ENCODE results near the gene FYB1.

The FYB1 gene

GRCh38 chr5:39172593-39172992 lies 46.8 kb downstream of the FYB1 start:
- H3K4me3 ChIP-seq (ENCODE audit: low read length) = no peak overlapping the region
- no peaks in the 10 kb centered on the region for H3K9me3 ChIP-seq (ENCODE audit: control insufficient read depth, insufficient read depth, low read length)
- no peak for DNase-seq (ENCODE audit: low read depth, low spot score)
- WGBS (ENCODE audit: insufficient coverage, insufficient read length) = no CpG with 5 or more reads among the region's 2 CpGs
- no peaks in the 10 kb centered on the region for H3K4me1 ChIP-seq (ENCODE audit: control insufficient read depth, insufficient read depth, low read length)
- no peaks in the 10 kb centered on the region for H3K36me3 ChIP-seq (ENCODE audit: control insufficient read depth, insufficient read depth, low read length)
- no peak overlapping the region for H3K27ac ChIP-seq (ENCODE audit: low read length)
- no peaks in the 10 kb centered on the region for H3K27me3 ChIP-seq (ENCODE audit: control insufficient read depth, insufficient read depth, low read length)

GRCh38 chr5:39171647-39172046 lies 47.7 kb downstream of the FYB1 start:
- Histone ChIP-seq H3K4me1 (ENCODE audit: control insufficient read depth, insufficient read depth, low read length) (no peaks in the 10 kb centered on the region), H3K36me3 (ENCODE audit: control insufficient read depth, insufficient read depth, low read length) (no peaks in the 10 kb centered on the region), H3K4me3 (ENCODE audit: low read length) (no peak overlapping the region), H3K27ac (ENCODE audit: low read length) (no peak overlapping the region), H3K27me3 (ENCODE audit: control insufficient read depth, insufficient read depth, low read length) (no peaks in the 10 kb centered on the region), H3K9me3 (ENCODE audit: control insufficient read depth, insufficient read depth, low read length) (no peaks in the 10 kb centered on the region)
- DNase-seq (ENCODE audit: low read depth, low spot score) = no peak
- no CpG with 5 or more reads among the region's 4 CpGs for WGBS (ENCODE audit: insufficient coverage, insufficient read length)

GRCh38 chr5:39169081-39169480 lies 50.3 kb downstream of the FYB1 start:
- no peaks in the 10 kb centered on the region for H3K9me3 ChIP-seq (ENCODE audit: control insufficient read depth, insufficient read depth, low read length)
- H3K27ac ChIP-seq (ENCODE audit: low read length) = no peak overlapping the region
- no peaks in the 10 kb centered on the region for H3K4me1 ChIP-seq (ENCODE audit: control insufficient read depth, insufficient read depth, low read length)
- WGBS (ENCODE audit: insufficient coverage, insufficient read length) = no CpG with 5 or more reads among the region's 4 CpGs
- no peak for DNase-seq (ENCODE audit: low read depth, low spot score)
- H3K4me3 ChIP-seq (ENCODE audit: low read length) = no peak overlapping the region
- H3K27me3 ChIP-seq (ENCODE audit: control insufficient read depth, insufficient read depth, low read length) = no peaks in the 10 kb centered on the region
- no peaks in the 10 kb centered on the region for H3K36me3 ChIP-seq (ENCODE audit: control insufficient read depth, insufficient read depth, low read length)

GRCh38 chr5:39167972-39168342 lies 51.4 kb downstream of the FYB1 start:
- no peak overlapping the region for H3K27ac ChIP-seq (ENCODE audit: low read length)
- no peak for DNase-seq (ENCODE audit: low read depth, low spot score)
- no peaks in the 10 kb centered on the region for H3K36me3 ChIP-seq (ENCODE audit: control insufficient read depth, insufficient read depth, low read length)
- no CpG with 5 or more reads among the region's 2 CpGs for WGBS (ENCODE audit: insufficient coverage, insufficient read length)
- no peaks in the 10 kb centered on the region for H3K27me3 ChIP-seq (ENCODE audit: control insufficient read depth, insufficient read depth, low read length)
- no peak overlapping the region for H3K4me3 ChIP-seq (ENCODE audit: low read length)
- H3K4me1 ChIP-seq (ENCODE audit: control insufficient read depth, insufficient read depth, low read length) = no peaks in the 10 kb centered on the region
- no peaks in the 10 kb centered on the region for H3K9me3 ChIP-seq (ENCODE audit: control insufficient read depth, insufficient read depth, low read length)

- Histone ChIP-seq H3K27me3 (ENCODE audit: control insufficient read depth, insufficient read depth, low read length) (no peaks in the 10 kb centered on the region), H3K4me3 (ENCODE audit: low read length) (no peak overlapping the region), H3K36me3 (ENCODE audit: control insufficient read depth, insufficient read depth, low read length) (no peaks in the 10 kb centered on the region), H3K4me1 (ENCODE audit: control insufficient read depth, insufficient read depth, low read length) (no peaks in the 10 kb centered on the region), H3K9me3 (ENCODE audit: control insufficient read depth, insufficient read depth, low read length) (no peaks in the 10 kb centered on the region), H3K27ac (ENCODE audit: low read length) (no peak overlapping the region)
- no peak for DNase-seq (ENCODE audit: low read depth, low spot score)
- no CpG with 5 or more reads among the region's 5 CpGs for WGBS (ENCODE audit: insufficient coverage, insufficient read length)
Observed at GRCh38 chr5:39167141-39167971, 52.0 kb downstream of the FYB1 start.

GRCh38 chr5:39164529-39165402 lies 54.6 kb downstream of the FYB1 start:
- no peaks in the 10 kb centered on the region for H3K36me3 ChIP-seq (ENCODE audit: control insufficient read depth, insufficient read depth, low read length)
- H3K27me3 ChIP-seq (ENCODE audit: control insufficient read depth, insufficient read depth, low read length) = no peaks in the 10 kb centered on the region
- no peaks in the 10 kb centered on the region for H3K4me1 ChIP-seq (ENCODE audit: control insufficient read depth, insufficient read depth, low read length)
- no peak overlapping the region for H3K27ac ChIP-seq (ENCODE audit: low read length)
- no CpG with 5 or more reads among the region's 7 CpGs for WGBS (ENCODE audit: insufficient coverage, insufficient read length)
- H3K9me3 ChIP-seq (ENCODE audit: control insufficient read depth, insufficient read depth, low read length) = no peaks in the 10 kb centered on the region
- DNase-seq (ENCODE audit: low read depth, low spot score) = no peak
- H3K4me3 ChIP-seq (ENCODE audit: low read length) = no peak overlapping the region

GRCh38 chr5:39164016-39164415 lies 55.3 kb downstream of the FYB1 start:
- H3K4me1 ChIP-seq (ENCODE audit: control insufficient read depth, insufficient read depth, low read length) = no peaks in the 10 kb centered on the region
- no peaks in the 10 kb centered on the region for H3K9me3 ChIP-seq (ENCODE audit: control insufficient read depth, insufficient read depth, low read length)
- H3K27ac ChIP-seq (ENCODE audit: low read length) = no peak overlapping the region
- no CpG with 5 or more reads among the region's 1 CpG for WGBS (ENCODE audit: insufficient coverage, insufficient read length)
- no peak overlapping the region for H3K4me3 ChIP-seq (ENCODE audit: low read length)
- H3K27me3 ChIP-seq (ENCODE audit: control insufficient read depth, insufficient read depth, low read length) = no peaks in the 10 kb centered on the region
- DNase-seq (ENCODE audit: low read depth, low spot score) = no peak
- no peaks in the 10 kb centered on the region for H3K36me3 ChIP-seq (ENCODE audit: control insufficient read depth, insufficient read depth, low read length)

- no peak overlapping the region for H3K4me3 ChIP-seq (ENCODE audit: low read length)
- DNase-seq (ENCODE audit: low read depth, low spot score) = no peak
- no peaks in the 10 kb centered on the region for H3K4me1 ChIP-seq (ENCODE audit: control insufficient read depth, insufficient read depth, low read length)
- H3K36me3 ChIP-seq (ENCODE audit: control insufficient read depth, insufficient read depth, low read length) = no peaks in the 10 kb centered on the region
- H3K27ac ChIP-seq (ENCODE audit: low read length) = no peak overlapping the region
- H3K27me3 ChIP-seq (ENCODE audit: control insufficient read depth, insufficient read depth, low read length) = no peaks in the 10 kb centered on the region
- no peaks in the 10 kb centered on the region for H3K9me3 ChIP-seq (ENCODE audit: control insufficient read depth, insufficient read depth, low read length)
Observed at GRCh38 chr5:39161578-39161977, 57.8 kb downstream of the FYB1 start.

- WGBS (ENCODE audit: insufficient coverage, insufficient read length) = no CpG with 5 or more reads among the region's 5 CpGs
- no peak overlapping the region for H3K27ac ChIP-seq (ENCODE audit: low read length)
- H3K4me1 ChIP-seq (ENCODE audit: control insufficient read depth, insufficient read depth, low read length) = no peaks in the 10 kb centered on the region
- H3K36me3 ChIP-seq (ENCODE audit: control insufficient read depth, insufficient read depth, low read length) = no peaks in the 10 kb centered on the region
- H3K27me3 ChIP-seq (ENCODE audit: control insufficient read depth, insufficient read depth, low read length) = no peaks in the 10 kb centered on the region
- H3K9me3 ChIP-seq (ENCODE audit: control insufficient read depth, insufficient read depth, low read length) = no peaks in the 10 kb centered on the region
- no peak overlapping the region for H3K4me3 ChIP-seq (ENCODE audit: low read length)
- DNase-seq (ENCODE audit: low read depth, low spot score) = no peak
Observed at GRCh38 chr5:39160576-39161213, 58.7 kb downstream of the FYB1 start.

- Histone ChIP-seq H3K4me1 (ENCODE audit: control insufficient read depth, insufficient read depth, low read length) (no peaks in the 10 kb centered on the region), H3K36me3 (ENCODE audit: control insufficient read depth, insufficient read depth, low read length) (no peaks in the 10 kb centered on the region), H3K27me3 (ENCODE audit: control insufficient read depth, insufficient read depth, low read length) (no peaks in the 10 kb centered on the region), H3K4me3 (ENCODE audit: low read length) (no peak overlapping the region), H3K9me3 (ENCODE audit: control insufficient read depth, insufficient read depth, low read length) (no peaks in the 10 kb centered on the region), H3K27ac (ENCODE audit: low read length) (no peak overlapping the region)
- no peak for DNase-seq (ENCODE audit: low read depth, low spot score)
- no CpG with 5 or more reads among the region's 3 CpGs for WGBS (ENCODE audit: insufficient coverage, insufficient read length)
Observed at GRCh38 chr5:39159811-39160490, 59.4 kb downstream of the FYB1 start.

Measured in iPS DF 6.9 (cell line).